B cell (primary cell): ENCODE results near the gene CEP112. TPM values are rescaled to one million over a fixed set of nuclear protein-coding genes. Genes with fewer than 3 reads are reported as not detected.

Experiments used
- ATAC-seq: fragments of 200-7000 bp; cut with Tn5 transposase; one replicate; pipeline ENCODE4 v1.10.0; 2021; ENCODE audit warnings: low read depth, mild to moderate bottlenecking, moderate number of reproducible peaks, moderate library complexity
- CTCF ChIA-PET: fragments of 350-600 bp; sonication (Branson Sonifier 250); formaldehyde crosslinking; loops from one replicate; lab custom pipeline; 2021; ENCODE audit warnings: antibody characterized with exemption, inconsistent platforms; lab: Charles Lee
- POLR2A ChIA-PET: fragments of 350-600 bp; sonication (Branson Sonifier 250); formaldehyde crosslinking; loops from one replicate; lab custom pipeline; 2021; ENCODE audit warnings: antibody characterized with exemption; lab: Charles Lee
- DNase-seq: peaks from one replicate; pipeline ENCODE4 v3.0.0; 2013
- H2AFZ ChIP-seq: 2 replicates; pipeline ENCODE4 v1.6.1; 2012; ENCODE audit warnings: mild to moderate bottlenecking, low read depth, low read length; ENCODE audit not compliant: insufficient read depth, poor library complexity, severe bottlenecking
- H3K27ac ChIP-seq, 2 donors: 1 replicate in 1 of 2; 2 replicates in 1 of 2; pipeline ENCODE4 v1.5.1; 2012 to 2013; ENCODE audit warnings: low read length in 2 of 2, mild to moderate bottlenecking in 2 of 2, moderate library complexity in 1 of 2
- H3K27me3 ChIP-seq, 4 experiments: fragments of 200-600 bp in 1 of 4; sonication (generic) in 1 of 4; replicated peaks in 1 of 4; 1 replicate in 2 of 4; 2 replicates in 2 of 4; pipeline versions ENCODE4 v1.6.1 to v1.7.0; 2013 to 2016; ENCODE audit warnings: low read length in 3 of 4, mild to moderate bottlenecking in 2 of 4, mixed read lengths in 1 of 4, moderate library complexity in 1 of 4; ENCODE audit not compliant: insufficient read depth in 4 of 4, control insufficient read depth in 3 of 4; ENCODE audit errors: control extremely low read depth in 1 of 4
- H3K36me3 ChIP-seq, 2 experiments: replicated peaks in 1 of 2; 1 replicate in 1 of 2; 2 replicates in 1 of 2; pipeline versions ENCODE4 v1.6.1 to v1.7.1; 2013; ENCODE audit warnings: low read length in 1 of 2; ENCODE audit not compliant: insufficient read depth in 2 of 2, control insufficient read depth in 1 of 2; ENCODE audit errors: control extremely low read depth in 1 of 2, extremely low read depth in 1 of 2
- H3K4me1 ChIP-seq, 2 donors: fragments of 200-600 bp in 1 of 2; sonication (generic) in 1 of 2; 1 replicate in 1 of 2; 2 replicates in 1 of 2; pipeline versions ENCODE4 v1.5.1 to v1.6.1; 2013 to 2017; ENCODE audit warnings: low read length in 2 of 2; ENCODE audit not compliant: control insufficient read depth in 2 of 2, insufficient read depth in 2 of 2
- H3K4me2 ChIP-seq: replicated peaks from 2 replicates; pipeline ENCODE3; 2012; ENCODE audit warnings: mild to moderate bottlenecking, low read depth, low read length; ENCODE audit not compliant: poor library complexity, severe bottlenecking
- H3K4me3 ChIP-seq, 5 experiments: fragments of 200-600 bp in 1 of 5; sonication (generic) in 1 of 5; 1 replicate in 3 of 5; 2 replicates in 2 of 5; pipeline versions ENCODE4 v1.5.1 to v1.7.0; 2011 to 2016; ENCODE audit warnings: low read length in 4 of 5, mild to moderate bottlenecking in 4 of 5, low read depth in 2 of 5, control low read depth in 1 of 5, moderate library complexity in 1 of 5; ENCODE audit not compliant: insufficient read depth in 1 of 5; ENCODE audit errors: control extremely low read depth in 1 of 5, extremely low read depth in 1 of 5
- H3K79me2 ChIP-seq: fragments of 200-600 bp; sonication (generic); one replicate; pipeline ENCODE4 v1.6.0; 2016; ENCODE audit warnings: low read length; ENCODE audit not compliant: control insufficient read depth, insufficient read depth
- H3K9ac ChIP-seq: fragments of 200-600 bp; sonication (generic); 2 replicates; pipeline ENCODE4 v1.6.1; 2017; ENCODE audit warnings: mild to moderate bottlenecking, low read length, moderate library complexity
- H3K9me3 ChIP-seq, 3 donors: one replicate each; pipeline versions ENCODE4 v1.6.1 to v1.7.1; 2013; ENCODE audit warnings: low read length in 2 of 3; ENCODE audit not compliant: control insufficient read depth in 2 of 3, insufficient read depth in 1 of 3; ENCODE audit errors: control extremely low read depth in 1 of 3
- H4K20me1 ChIP-seq: 2 replicates; pipeline ENCODE4 v1.6.0; 2012; ENCODE audit warnings: mild to moderate bottlenecking, low read length; ENCODE audit not compliant: insufficient read depth, control insufficient read depth, poor library complexity, severe bottlenecking
- H3K27ac Mint-ChIP-seq: one replicate; pipeline ENCODE4 v1.8.0; 2021; ENCODE audit warnings: mixed read lengths
- H3K27me3 Mint-ChIP-seq: one replicate; pipeline ENCODE4 v1.8.0; 2021; ENCODE audit warnings: mixed read lengths
- H3K4me1 Mint-ChIP-seq: one replicate; pipeline ENCODE4 v1.8.0; 2021; ENCODE audit warnings: mixed read lengths
- H3K4me3 Mint-ChIP-seq: one replicate; pipeline ENCODE4 v1.8.0; 2021; ENCODE audit warnings: mixed read lengths
- H3K9me3 Mint-ChIP-seq: one replicate; pipeline ENCODE4 v1.8.0; 2022; ENCODE audit warnings: mixed read lengths; ENCODE audit not compliant: insufficient read depth
- EZH2 ChIP-seq: IDR thresholded peaks from 2 replicates; pipeline ENCODE4 v1.6.1; 2012; ENCODE audit warnings: borderline replicate concordance, low read depth, mild to moderate bottlenecking, moderate library complexity, low read length; ENCODE audit not compliant: insufficient read depth, poor library complexity, severe bottlenecking
- whole genome bisulfite sequencing: methylation state at CpG from one replicate; pipeline ENCODE4 v1.1.5; 2013; ENCODE audit warnings: missing lambda C conversion rate; ENCODE audit not compliant: insufficient coverage; 5-methylcytosine and 5-hydroxymethylcytosine counted together
- intact Hi-C: fragments of 100-400 bp; cut with micrococcal nuclease; formaldehyde crosslinking; loops from one replicate; pipeline ENCODE4 v1.10.0; 2022
- polyA plus RNA-seq: library from polyadenylated mRNA; depleted of rRNA; stranded (reverse); fragments of >200 nt; gene quantifications from 2 replicates; pipeline ENCODE4 v1.2.3, GENCODE V29; 2012
- total RNA-seq, 2 donors: library from RNA; stranded (reverse); fragments of 120-200 nt in 1 of 2; gene quantifications; 1 replicate in 1 of 2; 2 replicates in 1 of 2; pipeline versions ENCODE4 v1.2.3 to v1.2.4, GENCODE V29; 2013 to 2022
- TF ChIP-seq, protein P1 (sequence below): fragments of 200-600 bp; IDR thresholded peaks from one replicate; pipeline ENCODE4 v1.8.0; 2022; ENCODE audit warnings: antibody characterized with exemption, mild to moderate bottlenecking

CEP112 gene
- total and polyA plus RNA-seq, 2 donors (not counting 1 experiment from before 2014, with no cell fraction given): 0.57 to 4.6 TPM

DNA sequence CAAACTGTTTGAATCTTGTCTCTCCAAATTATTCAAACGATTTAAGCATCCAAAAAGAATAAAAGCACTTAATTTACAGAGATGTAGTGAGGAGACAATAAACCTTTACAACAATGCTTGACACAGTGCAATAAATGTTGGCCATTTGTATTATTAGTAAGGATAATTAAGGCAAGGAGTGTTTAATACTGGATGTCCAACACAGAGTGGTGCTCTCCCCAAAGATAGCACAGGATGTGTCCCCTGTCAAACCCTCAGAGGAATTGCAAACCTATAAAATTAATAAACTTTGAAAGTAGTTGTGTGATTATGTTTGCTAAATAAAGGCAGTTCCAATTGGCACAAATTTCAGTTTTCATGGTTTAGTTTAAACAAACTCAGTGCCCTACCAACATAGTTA is 377.5 kb downstream of the CEP112 start:
- no CpG with 5 or more reads among the region's 1 CpG for WGBS
- Histone ChIP-seq H2AFZ (no peak overlapping the region), H3K4me1 (peaks cover 4 to 8% of the 10 kb centered on the region in 2 donors), H3K36me3 (no peaks in the 10 kb centered on the region), H3K27ac (no peak overlapping the region), H3K4me3 (no peak overlapping the region), H3K9me3 (peaks cover 0 to 1% (median 0%) of the 10 kb centered on the region in 3 donors), H3K9ac (no peak overlapping the region), H3K27me3 (no peaks in the 10 kb centered on the region), H3K79me2 (no peaks in the 10 kb centered on the region), H4K20me1 (no peaks in the 10 kb centered on the region), H3K4me2 (no peak overlapping the region)
- Mint-ChIP-seq H3K27me3 (no peaks in the 10 kb centered on the region), H3K4me3 (no peak overlapping the region), H3K27ac (no peak overlapping the region), H3K4me1 (peaks cover 7% of the 10 kb centered on the region), H3K9me3 (peaks cover 2% of the 10 kb centered on the region)
- POLR2A ChIA-PET: no interaction called here
- TF ChIP-seq, protein P1, sequence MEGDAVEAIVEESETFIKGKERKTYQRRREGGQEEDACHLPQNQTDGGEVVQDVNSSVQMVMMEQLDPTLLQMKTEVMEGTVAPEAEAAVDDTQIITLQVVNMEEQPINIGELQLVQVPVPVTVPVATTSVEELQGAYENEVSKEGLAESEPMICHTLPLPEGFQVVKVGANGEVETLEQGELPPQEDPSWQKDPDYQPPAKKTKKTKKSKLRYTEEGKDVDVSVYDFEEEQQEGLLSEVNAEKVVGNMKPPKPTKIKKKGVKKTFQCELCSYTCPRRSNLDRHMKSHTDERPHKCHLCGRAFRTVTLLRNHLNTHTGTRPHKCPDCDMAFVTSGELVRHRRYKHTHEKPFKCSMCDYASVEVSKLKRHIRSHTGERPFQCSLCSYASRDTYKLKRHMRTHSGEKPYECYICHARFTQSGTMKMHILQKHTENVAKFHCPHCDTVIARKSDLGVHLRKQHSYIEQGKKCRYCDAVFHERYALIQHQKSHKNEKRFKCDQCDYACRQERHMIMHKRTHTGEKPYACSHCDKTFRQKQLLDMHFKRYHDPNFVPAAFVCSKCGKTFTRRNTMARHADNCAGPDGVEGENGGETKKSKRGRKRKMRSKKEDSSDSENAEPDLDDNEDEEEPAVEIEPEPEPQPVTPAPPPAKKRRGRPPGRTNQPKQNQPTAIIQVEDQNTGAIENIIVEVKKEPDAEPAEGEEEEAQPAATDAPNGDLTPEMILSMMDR: no peak
- TF ChIP-seq EZH2: no peak
- no peak for DNase-seq
- ATAC-seq: no peak
- intact Hi-C loops: no loop called here
- CTCF ChIA-PET: no interaction called here

DNA sequence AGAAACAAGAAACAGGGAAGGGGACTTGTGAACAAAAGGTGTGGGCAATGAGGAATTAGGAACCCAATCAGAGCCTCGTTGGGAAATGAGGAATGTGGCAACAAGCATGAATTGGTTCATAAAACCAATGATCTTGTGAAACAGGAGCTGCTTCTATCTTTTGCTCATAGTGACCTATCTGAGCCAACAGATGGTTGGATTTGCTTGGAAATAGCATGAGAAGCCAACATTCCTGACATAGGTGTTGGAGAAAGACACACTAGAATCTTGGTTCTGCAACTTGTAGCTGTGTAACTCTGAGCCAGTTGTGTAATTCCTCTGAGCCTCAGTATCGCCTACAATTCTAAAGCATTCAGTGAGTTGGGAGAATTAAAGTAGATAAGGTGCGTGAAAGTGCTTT is 378.6 kb downstream of the CEP112 start:
- peaks cover 0 to 6% (median 1%) of the 10 kb centered on the region in 3 donors for H3K9me3 ChIP-seq
- peaks cover 5% of the 10 kb centered on the region for H3K9me3 Mint-ChIP-seq
- TF ChIP-seq EZH2: no peak
- TF ChIP-seq, protein P1: no peak
- H3K27me3 Mint-ChIP-seq: no peaks in the 10 kb centered on the region
- H3K4me3 ChIP-seq: no peak overlapping the region
- H3K4me1 ChIP-seq: peaks cover 4 to 8% of the 10 kb centered on the region in 2 donors
- intact Hi-C loops: no loop called here
- H3K4me1 Mint-ChIP-seq: peaks cover 7% of the 10 kb centered on the region
- H3K36me3 ChIP-seq: no peaks in the 10 kb centered on the region
- ATAC-seq: no peak
- POLR2A ChIA-PET: no interaction called here
- H3K27me3 ChIP-seq: no peaks in the 10 kb centered on the region
- H3K27ac Mint-ChIP-seq: no peak overlapping the region
- H3K9ac ChIP-seq: no peak overlapping the region
- no peaks in the 10 kb centered on the region for H4K20me1 ChIP-seq
- H3K4me3 Mint-ChIP-seq: no peak overlapping the region
- no peak overlapping the region for H3K4me2 ChIP-seq
- H3K27ac ChIP-seq: no peak overlapping the region
- WGBS: 44% methylated on average over 1 of the region's 3 CpGs
- no peaks in the 10 kb centered on the region for H3K79me2 ChIP-seq
- no peak for DNase-seq
- CTCF ChIA-PET: no interaction called here
- H2AFZ ChIP-seq: no peak overlapping the region
